ENCODE results near the gene KRT80.
"Not testable (repeated sequence)": the region's sequence is repeated elsewhere in the genome, so short reads cannot be mapped to it uniquely, and the experiment has no call there.

KRT80 gene

DNA sequence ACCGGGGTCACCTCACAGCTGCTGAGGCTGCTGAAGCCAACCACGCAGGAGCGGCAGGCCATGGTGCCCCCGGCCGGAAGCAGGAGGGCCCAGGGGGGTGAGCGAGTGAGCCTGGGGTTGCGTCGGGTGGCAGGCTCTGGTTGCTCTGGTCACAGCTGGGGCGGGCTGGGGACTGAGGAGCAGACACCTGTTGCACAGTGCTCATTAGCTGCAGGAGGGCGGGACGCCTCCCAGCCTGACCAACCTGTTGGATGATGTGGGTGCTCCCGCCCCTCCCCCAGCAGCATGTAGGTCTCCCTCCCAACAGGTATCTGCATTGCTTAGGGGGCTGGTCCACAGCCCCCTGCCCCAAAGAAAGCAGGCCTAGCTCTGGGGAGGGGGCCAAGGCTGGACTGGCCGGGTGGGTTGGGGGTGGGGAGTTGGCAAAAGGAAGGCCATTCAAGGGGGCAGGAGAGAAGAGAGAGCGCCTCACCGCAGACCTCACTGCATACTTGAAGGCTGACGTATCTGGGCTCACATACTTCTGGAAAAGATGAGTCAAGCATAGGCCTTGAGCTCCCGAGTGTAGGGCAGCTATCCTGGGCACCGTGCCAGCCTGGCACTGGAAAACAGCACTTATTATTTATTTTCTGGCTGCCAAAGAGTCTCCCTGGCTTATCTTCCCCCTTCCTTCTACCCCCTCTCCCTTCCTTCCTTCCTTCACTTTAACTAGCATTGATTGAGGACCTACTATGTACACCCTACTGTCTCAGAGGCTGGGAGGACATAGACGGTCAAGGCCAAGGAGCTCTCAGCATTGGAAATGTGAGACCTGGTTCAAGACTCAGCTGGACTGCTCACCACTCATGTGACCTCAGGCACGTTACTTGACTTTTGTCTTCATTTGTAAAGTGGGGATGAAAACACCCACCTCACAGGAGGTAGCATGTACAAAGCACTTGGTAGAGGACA lies at the start of gene KRT80:
KRT80 (minus strand) TSS at position 174 of the 951 bp plus-strand sequence; CDS start at position 62, 112 bp downstream.
- peak; percentile 97 for DNase-seq (ENCODE audit: low spot score)

GRCh38 chr12:52241205-52241842 lies 49.5 kb upstream of the KRT80 start:
- DNase-seq (ENCODE audit: low spot score): no peak

- not testable (repeated sequence) for DNase-seq (ENCODE audit: low spot score)
Observed at GRCh38 chr12:52240247-52240646, 48.4 kb upstream of the KRT80 start.

DNA sequence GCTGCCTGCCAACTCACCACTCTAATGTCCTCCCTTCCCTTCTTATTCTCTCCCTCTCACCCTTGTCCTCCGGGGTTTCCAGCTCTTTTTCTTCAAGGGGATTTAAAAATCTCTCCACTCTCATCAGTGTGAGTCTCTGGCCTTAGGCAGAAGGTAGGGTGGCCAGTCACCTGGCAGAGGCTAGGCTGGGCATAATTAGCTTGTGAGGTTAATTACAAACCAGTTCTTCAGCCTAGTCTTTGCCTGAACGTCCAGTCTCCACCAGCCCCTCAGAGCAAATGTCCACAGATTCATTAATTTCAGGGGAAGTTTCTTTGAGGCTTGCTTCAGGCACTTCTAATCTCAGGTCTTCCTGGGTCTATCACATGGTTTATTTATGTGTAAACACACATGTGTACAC lies 48.0 kb upstream of the KRT80 start:
- DNase-seq (ENCODE audit: low spot score): no peak

- no peak for DNase-seq (ENCODE audit: low spot score)
Observed at GRCh38 chr12:52238916-52239646, 47.3 kb upstream of the KRT80 start.

- no peak for DNase-seq (ENCODE audit: low spot score)
Observed at GRCh38 chr12:52238207-52238840, 46.5 kb upstream of the KRT80 start.

GRCh38 chr12:52236386-52237050 lies 44.7 kb upstream of the KRT80 start:
- DNase-seq (ENCODE audit: low spot score): no peak

DNA sequence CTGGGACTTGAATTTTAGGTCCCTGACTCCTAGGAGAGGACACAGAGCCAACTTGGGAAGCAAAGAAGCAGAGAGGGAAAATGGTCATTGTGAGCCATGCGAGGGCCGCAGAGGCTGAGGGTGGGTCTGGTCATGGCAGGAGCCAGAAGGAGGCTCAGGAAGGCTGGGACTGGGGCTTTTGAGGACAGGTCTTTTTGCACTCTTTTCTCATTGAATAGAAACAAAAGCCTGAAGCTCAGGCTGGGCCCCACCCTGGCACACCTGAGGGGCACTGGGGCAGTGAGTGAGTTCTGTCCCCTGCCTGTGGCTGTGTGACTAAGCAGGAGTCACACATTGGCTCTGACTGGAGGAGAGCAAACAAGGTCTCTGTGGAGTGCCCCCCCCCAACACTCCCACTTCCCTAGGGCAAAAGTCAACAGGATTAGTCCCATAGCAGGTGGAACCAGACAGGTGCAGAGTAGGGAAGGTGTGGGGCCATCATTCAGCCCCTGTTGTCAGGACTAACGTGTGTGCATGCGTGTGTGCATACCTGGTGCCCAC lies 44.1 kb upstream of the KRT80 start:
- DNase-seq (ENCODE audit: low spot score): no peak

- DNase-seq (ENCODE audit: low spot score): peak; percentile 61
Observed at GRCh38 chr12:52235001-52235764, 43.4 kb upstream of the KRT80 start.

GRCh38 chr12:52234223-52234810 lies 42.5 kb upstream of the KRT80 start:
- DNase-seq (ENCODE audit: low spot score): no peak

- DNase-seq (ENCODE audit: low spot score): no peak
Observed at GRCh38 chr12:52233462-52234207, 41.8 kb upstream of the KRT80 start.

GRCh38 chr12:52232674-52233461 lies 41.1 kb upstream of the KRT80 start, which contains the start of gene KRT7:
TSS of gene KRT7 (plus strand) at chr12:52233243. CDS start at chr12:52233297, 54 bp downstream.
- DNase-seq (ENCODE audit: low spot score): peak; percentile 28

- DNase-seq (ENCODE audit: low spot score): no peak
Observed at GRCh38 chr12:52232203-52232673, 40.4 kb upstream of the KRT80 start.

- DNase-seq (ENCODE audit: low spot score): no peak
Observed at GRCh38 chr12:52231305-52232202, 39.7 kb upstream of the KRT80 start.

- peak; percentile 90 for DNase-seq (ENCODE audit: low spot score)
Observed at GRCh38 chr12:52230364-52231281, 38.8 kb upstream of the KRT80 start.

DNA sequence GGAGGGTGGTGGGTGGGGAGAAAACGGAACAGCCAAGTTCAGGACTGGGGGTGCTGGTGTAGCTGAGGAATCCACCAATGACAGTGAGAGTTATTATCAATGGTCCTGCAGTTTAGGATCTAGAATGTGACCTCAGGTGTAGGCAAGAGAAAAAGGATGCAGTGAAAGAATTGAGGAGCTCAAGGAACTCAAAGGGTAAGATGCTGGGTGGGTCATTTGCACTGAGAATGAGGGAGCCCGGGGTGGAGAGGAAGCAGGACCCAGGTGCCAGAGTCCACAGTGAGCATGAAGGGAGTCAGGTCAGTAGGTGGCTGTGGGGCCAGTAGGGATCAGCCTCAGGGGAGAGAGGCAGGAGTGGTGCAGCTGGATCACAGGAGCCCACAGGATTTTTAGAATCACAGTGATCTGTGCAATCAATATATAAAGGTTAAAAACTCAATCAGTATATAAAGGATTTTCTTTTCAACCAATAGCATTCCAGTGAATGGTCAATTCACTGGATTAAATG lies 38.1 kb upstream of the KRT80 start:
- no peak for DNase-seq (ENCODE audit: low spot score)

All from GM03348 (cell line).